RWPE2 (cell line): Measurements from ENCODE around the gene HSD11B1.

Source experiments
- ATAC-seq: fragments of 200-7000 bp; cut with Tn5 transposase; 3 replicates; pipeline ENCODE4 v1.9.1; 2021; ENCODE audit warnings: low read depth
- DNase-seq: peaks from one replicate; pipeline ENCODE4 v3.0.0-alpha.2; 2020; ENCODE audit warnings: low spot score
- H3K27ac ChIP-seq: fragments of 450-650 bp; 2 replicates; pipeline ENCODE4 v1.5.1; 2017; ENCODE audit warnings: mild to moderate bottlenecking; ENCODE audit not compliant: poor library complexity, severe bottlenecking
- H3K27me3 ChIP-seq: fragments of 250-450 bp; sonication (Bioruptor Pico); 2 replicates; pipeline ENCODE4 v1.5.1; 2021; ENCODE audit warnings: mild to moderate bottlenecking, moderate library complexity; ENCODE audit not compliant: insufficient read depth, poor library complexity, severe bottlenecking
- H3K36me3 ChIP-seq: fragments of 250-450 bp; sonication (Bioruptor Pico); 2 replicates; pipeline ENCODE4 v1.5.1; 2020; ENCODE audit warnings: low read depth, mild to moderate bottlenecking, moderate library complexity
- H3K4me1 ChIP-seq: fragments of 250-450 bp; sonication (Bioruptor Pico); 2 replicates; pipeline ENCODE4 v1.5.1; 2021; ENCODE audit warnings: mild to moderate bottlenecking, moderate library complexity; ENCODE audit not compliant: insufficient read depth, poor library complexity, severe bottlenecking
- H3K4me3 ChIP-seq: fragments of 250-450 bp; sonication (Bioruptor Pico); 2 replicates; pipeline ENCODE4 v1.5.1; 2021; ENCODE audit warnings: mild to moderate bottlenecking, moderate library complexity; ENCODE audit not compliant: severe bottlenecking
- H3K9me3 ChIP-seq: fragments of 250-450 bp; sonication (Bioruptor Pico); 2 replicates; pipeline ENCODE4 v1.5.1; 2021; ENCODE audit warnings: mild to moderate bottlenecking, moderate library complexity; ENCODE audit not compliant: severe bottlenecking
- CTCF ChIP-seq: fragments of 450-650 bp; IDR thresholded peaks from one replicate; pipeline ENCODE4 v1.5.1; 2017; ENCODE audit warnings: mild to moderate bottlenecking, moderate library complexity; ENCODE audit not compliant: poor library complexity, severe bottlenecking

The HSD11B1 gene

GRCh38 chr1:209761011-209761635, 56.5 kb downstream of the HSD11B1 start:
- DNase-seq (no peak), ATAC-seq (no peak)
- Histone ChIP-seq H3K4me3 (no peak overlapping the region), H3K27ac (no peak overlapping the region), H3K4me1 (no peaks in the 10 kb centered on the region), H3K9me3 (no peaks in the 10 kb centered on the region), H3K36me3 (no peaks in the 10 kb centered on the region), H3K27me3 (no peaks in the 10 kb centered on the region)
- TF ChIP-seq CTCF: no peak

GRCh38 chr1:209766051-209766450, 61.4 kb downstream of the HSD11B1 start:
- Histone ChIP-seq H3K27me3 (no peaks in the 10 kb centered on the region), H3K4me1 (peaks cover 12% of the 10 kb centered on the region), H3K27ac (no peak overlapping the region), H3K36me3 (no peaks in the 10 kb centered on the region), H3K4me3 (no peak overlapping the region), H3K9me3 (no peaks in the 10 kb centered on the region)
- no peak for TF ChIP-seq CTCF
- no peak for DNase-seq
- ATAC-seq: no peak

DNA sequence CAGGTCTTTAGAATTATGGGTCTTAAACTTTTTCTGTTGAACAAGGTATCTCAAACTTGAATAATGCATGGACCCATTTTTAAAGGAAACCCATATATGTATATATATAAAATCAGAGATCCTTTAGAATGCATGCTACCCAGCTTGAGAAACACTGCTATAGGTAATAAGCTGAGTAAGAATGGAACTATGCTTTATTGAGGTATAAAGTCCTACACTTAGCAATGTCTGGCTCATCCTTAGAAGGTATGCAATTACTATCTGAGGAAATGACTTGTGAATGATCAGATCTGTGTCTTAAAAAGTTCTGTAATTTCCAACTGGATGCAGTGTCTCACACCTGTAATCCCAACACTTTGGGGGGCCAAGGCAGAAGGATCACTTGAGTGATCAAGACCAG, 62.5 kb downstream of the HSD11B1 start:
- Histone ChIP-seq H3K4me1 (peaks cover 12% of the 10 kb centered on the region), H3K36me3 (no peaks in the 10 kb centered on the region), H3K27ac (no peak overlapping the region)

GRCh38 chr1:209767706-209768105, 63.1 kb downstream of the HSD11B1 start:
- TF ChIP-seq CTCF: no peak
- no peak for ATAC-seq
- DNase-seq: no peak
- Histone ChIP-seq H3K4me1 (peaks cover 12% of the 10 kb centered on the region), H3K27me3 (no peaks in the 10 kb centered on the region), H3K36me3 (no peaks in the 10 kb centered on the region), H3K9me3 (no peaks in the 10 kb centered on the region), H3K27ac (no peak overlapping the region), H3K4me3 (no peak overlapping the region)

More for the DNA sequence above, 62.5 kb downstream of the HSD11B1 start:
- no peak for ATAC-seq
- no peak overlapping the region for H3K4me3 ChIP-seq
- H3K9me3 ChIP-seq: no peaks in the 10 kb centered on the region
- no peak for DNase-seq
- no peak for TF ChIP-seq CTCF
- no peaks in the 10 kb centered on the region for H3K27me3 ChIP-seq

DNA sequence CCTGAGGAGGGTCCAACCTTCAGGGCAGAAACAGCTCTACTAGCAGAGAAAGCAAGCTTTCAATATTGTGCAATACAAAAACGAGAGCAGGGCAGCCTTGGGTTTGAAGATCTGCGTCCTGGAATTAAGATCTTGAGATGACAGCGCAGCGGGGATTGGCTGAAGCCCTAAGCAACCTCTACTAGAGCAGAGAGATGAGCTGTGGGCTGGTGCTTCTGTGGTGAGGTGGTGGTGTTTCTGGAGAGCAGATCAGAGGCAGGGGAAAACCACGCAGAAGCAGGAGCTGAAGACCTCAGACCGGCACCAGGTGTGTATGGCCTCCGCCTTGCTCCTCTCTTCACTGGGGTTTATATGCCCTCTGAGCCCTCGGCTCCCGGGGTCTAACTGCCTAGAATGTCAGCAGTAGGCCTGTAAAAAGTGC, 63.7 kb downstream of the HSD11B1 start:
- Histone ChIP-seq H3K27me3 (no peaks in the 10 kb centered on the region), H3K36me3 (no peaks in the 10 kb centered on the region), H3K4me1 (peaks cover 12% of the 10 kb centered on the region), H3K4me3 (no peak overlapping the region), H3K27ac (peak overlapping the region; percentile 70), H3K9me3 (no peaks in the 10 kb centered on the region)
- no peak for ATAC-seq
- no peak for TF ChIP-seq CTCF
- DNase-seq: no peak
